Suppressor macrophage (primary cell): ENCODE measurements around the gene ANO2.

Experiments used
- DNase-seq, 4 experiments: peaks; one replicate each; pipeline ENCODE4 v3.0.0-alpha.2; 2020 to 2022

The ANO2 gene

GRCh38 chr12:5776091-5776490 lies 169.0 kb downstream of the ANO2 start:
- DNase-seq, result no peak

GRCh38 chr12:5773550-5773949 lies 171.5 kb downstream of the ANO2 start:
- DNase-seq, result no peak

GRCh38 chr12:5771756-5772155 lies 173.3 kb downstream of the ANO2 start:
- no peak for DNase-seq

GRCh38 chr12:5770727-5771126 lies 174.3 kb downstream of the ANO2 start:
- DNase-seq, result no peak

GRCh38 chr12:5768581-5769196 lies 176.4 kb downstream of the ANO2 start:
- DNase-seq, result no peak

GRCh38 chr12:5768171-5768570 lies 176.9 kb downstream of the ANO2 start:
- no peak for DNase-seq

GRCh38 chr12:5758347-5758746 lies 186.7 kb downstream of the ANO2 start:
- no peak for DNase-seq

GRCh38 chr12:5756338-5756842 lies 188.7 kb downstream of the ANO2 start:
- no peak for DNase-seq

GRCh38 chr12:5748027-5748426 lies 197.0 kb downstream of the ANO2 start:
- DNase-seq, result no peak

GRCh38 chr12:5746917-5747316 lies 198.1 kb downstream of the ANO2 start:
- no peak for DNase-seq

- DNase-seq, result no peak
These were observed 198.8 kb downstream of the ANO2 start for GRCh38 chr12:5746036-5746908.

- peak; percentile 70 to 84 (median 76) for DNase-seq
These were observed 199.7 kb downstream of the ANO2 start for GRCh38 chr12:5745251-5745888.

GRCh38 chr12:5742258-5742657 lies 202.8 kb downstream of the ANO2 start:
- DNase-seq, result peak in 1 of 4 experiments; percentile 10

GRCh38 chr12:5739917-5740316 lies 205.1 kb downstream of the ANO2 start:
- DNase-seq, result no peak

GRCh38 chr12:5737778-5738177 lies 207.3 kb downstream of the ANO2 start:
- no peak for DNase-seq

- no peak for DNase-seq
These were observed 208.5 kb downstream of the ANO2 start for GRCh38 chr12:5736527-5736926.

- no peak for DNase-seq
These were observed 209.0 kb downstream of the ANO2 start for GRCh38 chr12:5736016-5736415.

- no peak for DNase-seq
These were observed 211.1 kb downstream of the ANO2 start for GRCh38 chr12:5733916-5734315.

GRCh38 chr12:5733136-5733755 lies 211.8 kb downstream of the ANO2 start:
- no peak for DNase-seq

- no peak for DNase-seq
These were observed 214.1 kb downstream of the ANO2 start for GRCh38 chr12:5730962-5731361.

GRCh38 chr12:5723711-5724252 lies 221.3 kb downstream of the ANO2 start:
- DNase-seq, result no peak

- no peak for DNase-seq
These were observed 222.0 kb downstream of the ANO2 start for GRCh38 chr12:5723071-5723470.
